Keratinocyte (primary cell): Measurements from ENCODE around the gene ARL3. TPM values are rescaled to one million over a fixed set of nuclear protein-coding genes. Genes with fewer than 3 reads are reported as not detected.
"Not testable (repeated sequence)": the region's sequence is repeated elsewhere in the genome, so short reads cannot be mapped to it uniquely, and the experiment has no call there.

ENCODE experiments used
- DNase-seq: peaks from one replicate; pipeline ENCODE4 v3.0.0-alpha.2; 2011; ENCODE audit warnings: low read depth, missing footprints, low spot score
- FAIRE-seq: peaks from 2 replicates; lab custom pipeline; 2011; peaks lifted over from hg19 to GRCh38; lab: Jason Lieb, UNC
- H2AFZ ChIP-seq: 2 replicates; pipeline ENCODE4 v1.6.0; 2012; ENCODE audit warnings: low read length, control low read depth, inconsistent platforms; ENCODE audit not compliant: control insufficient read depth
- H3K27ac ChIP-seq: 2 replicates; pipeline ENCODE4 v1.5.1; 2011; ENCODE audit warnings: low read length; ENCODE audit not compliant: control insufficient read depth, insufficient read depth
- H3K27me3 ChIP-seq: 3 replicates; pipeline ENCODE4 v1.6.0; 2011; ENCODE audit warnings: low read length; ENCODE audit not compliant: control insufficient read depth, insufficient read depth; ENCODE audit errors: extremely low read depth
- H3K36me3 ChIP-seq, 2 experiments: 2 replicates in 1 of 2; 3 replicates in 1 of 2; pipeline ENCODE4 v1.5.1; 2011; ENCODE audit warnings: low read length in 2 of 2, mild to moderate bottlenecking in 1 of 2; ENCODE audit not compliant: control insufficient read depth in 2 of 2, insufficient read depth in 2 of 2; ENCODE audit errors: extremely low read depth in 1 of 2
- H3K4me1 ChIP-seq: 3 replicates; pipeline ENCODE4 v1.5.1; 2011; ENCODE audit warnings: low read length; ENCODE audit not compliant: control insufficient read depth, insufficient read depth; ENCODE audit errors: extremely low read depth
- H3K4me2 ChIP-seq: 3 replicates; pipeline ENCODE4 v1.6.0; 2011; ENCODE audit warnings: low read depth, low read length; ENCODE audit not compliant: control insufficient read depth, insufficient read depth; ENCODE audit errors: extremely low read depth
- H3K4me3 ChIP-seq, 3 experiments: fragments of 200-600 bp in 1 of 3; sonication (generic) in 1 of 3; 2 replicates in 2 of 3; 3 replicates in 1 of 3; pipeline ENCODE4 v1.5.1; 2011 to 2016; ENCODE audit warnings: low read length in 3 of 3, mild to moderate bottlenecking in 3 of 3, control low read depth in 2 of 3, inconsistent platforms in 1 of 3, low read depth in 1 of 3, mixed read lengths in 1 of 3, mixed run types in 1 of 3, moderate library complexity in 1 of 3; ENCODE audit not compliant: control insufficient read depth in 2 of 3, insufficient read depth in 2 of 3; ENCODE audit errors: extremely low read depth in 1 of 3
- H3K79me2 ChIP-seq: 2 replicates; pipeline ENCODE4 v1.6.0; 2012; ENCODE audit warnings: low read length; ENCODE audit not compliant: control insufficient read depth, insufficient read depth
- H3K9ac ChIP-seq: 3 replicates; pipeline ENCODE4 v1.6.0; 2011; ENCODE audit warnings: low read length; ENCODE audit not compliant: control insufficient read depth, insufficient read depth; ENCODE audit errors: extremely low read depth
- H3K9me1 ChIP-seq: 3 replicates; pipeline ENCODE4 v1.6.0; 2011; ENCODE audit warnings: low read length; ENCODE audit not compliant: control insufficient read depth, insufficient read depth; ENCODE audit errors: extremely low read depth
- H3K9me3 ChIP-seq: 2 replicates; pipeline ENCODE4 v1.5.1; 2012; ENCODE audit warnings: low read depth, low read length; ENCODE audit not compliant: control insufficient read depth
- H4K20me1 ChIP-seq: 3 replicates; pipeline ENCODE4 v1.6.0; 2011; ENCODE audit warnings: low read length; ENCODE audit not compliant: control insufficient read depth, insufficient read depth; ENCODE audit errors: extremely low read depth
- CTCF ChIP-seq, 3 experiments: IDR thresholded peaks in 1 of 3; conservative IDR thresholded peaks in 1 of 3; optimal IDR thresholded peaks in 1 of 3; 2 replicates in 2 of 3; 3 replicates in 1 of 3; pipeline versions ENCODE3 to v1.5.1; 2011; ENCODE audit warnings: low read length in 3 of 3, mild to moderate bottlenecking in 3 of 3, moderate library complexity in 2 of 3, control low read depth in 1 of 3, inconsistent platforms in 1 of 3; ENCODE audit not compliant: insufficient read depth in 2 of 3; ENCODE audit errors: extremely low read depth in 1 of 3
- EZH2 ChIP-seq: IDR thresholded peaks from one replicate; pipeline ENCODE4 v1.6.1; 2012; ENCODE audit warnings: inconsistent platforms, mild to moderate bottlenecking, low read length, moderate library complexity
- dilution Hi-C: fragments of 300-500 bp; cut with MboI; formaldehyde crosslinking; loops from one replicate; pipeline ENCODE4 v1.7.0; 2020; ENCODE audit warnings: low sequenced_read_pairs; ENCODE audit not compliant: extremely low pct_ligation_motif_present
- polyA plus RNA-seq, 5 experiments: library from polyadenylated mRNA; depleted of rRNA in 3 of 5; stranded (reverse) in 3 of 5; stranded (forward) in 1 of 5; unstranded in 1 of 5; fragments of >200 nt; gene quantifications; 1 replicate in 1 of 5; 2 replicates in 3 of 5; 3 replicates in 1 of 5; pipeline versions ENCODE4 v1.2.1 to v1.2.3, GENCODE V29; 2011 to 2012; ENCODE audit warnings: missing spikeins in 2 of 5, low read depth in 1 of 5, low replicate concordance in 1 of 5

ARL3 gene
- polyA plus RNA-seq, 1 donor (not counting 4 experiments of a cell fraction or from before 2014, with no cell fraction given): 10.7 TPM

- H3K27ac ChIP-seq: no peak overlapping the region
- H3K4me3 ChIP-seq: no peak overlapping the region
- TF ChIP-seq CTCF (optimal IDR thresholded peaks at IDR 0.05 in 1 of 3, IDR thresholded peaks at IDR 0.05 in 1 of 3, conservative IDR thresholded peaks at IDR 0.05 in 1 of 3; ENCODE audit: extremely low read depth in 1 of 3, insufficient read depth in 2 of 3, low read length in 3 of 3) (no peak), EZH2 (no peak)
- FAIRE-seq: no peak
- H3K79me2 ChIP-seq: no peaks in the 10 kb centered on the region
- dilution Hi-C loops: no loop called here
- DNase-seq: no peak
- no peaks in the 10 kb centered on the region for H3K9me3 ChIP-seq
- peaks cover 9% of the 10 kb centered on the region for H3K4me1 ChIP-seq
- no peaks in the 10 kb centered on the region for H3K9me1 ChIP-seq
- no peaks in the 10 kb centered on the region for H3K27me3 ChIP-seq
- H2AFZ ChIP-seq: no peak overlapping the region
- H3K9ac ChIP-seq: no peak overlapping the region
- H3K36me3 ChIP-seq: no peaks in the 10 kb centered on the region
- no peak overlapping the region for H3K4me2 ChIP-seq
- H4K20me1 ChIP-seq: no peaks in the 10 kb centered on the region
Observed at GRCh38 chr10:102668326-102669107, 45.7 kb downstream of the ARL3 start.

DNA sequence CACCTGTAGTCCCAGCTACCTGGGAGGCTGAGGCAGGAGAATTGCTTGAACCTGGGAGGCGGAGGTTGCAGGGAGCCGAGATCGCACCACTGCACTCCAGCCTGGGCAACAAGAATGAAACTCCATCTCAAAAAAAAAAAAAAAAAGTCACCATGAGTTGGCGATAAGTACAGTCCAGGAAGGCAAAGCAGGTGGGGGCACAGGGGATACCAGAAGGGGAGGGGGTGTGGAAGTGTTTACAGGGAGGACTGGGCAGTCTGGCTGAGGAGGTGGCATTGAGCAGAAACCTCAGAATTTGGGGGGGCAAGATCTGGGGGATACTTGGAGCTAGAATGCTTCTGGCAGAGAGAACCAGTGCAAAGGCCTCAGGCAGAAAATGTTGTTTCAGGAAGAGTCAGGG lies 46.8 kb downstream of the ARL3 start:
- DNase-seq, H3K9me3 ChIP-seq, dilution Hi-C loops, H3K4me1 ChIP-seq, H2AFZ ChIP-seq, H3K79me2 ChIP-seq, H3K27ac ChIP-seq, H3K9me1 ChIP-seq, H3K36me3 ChIP-seq, H3K4me2 ChIP-seq, H3K4me3 ChIP-seq, H3K9ac ChIP-seq, FAIRE-seq, H3K27me3 ChIP-seq, H4K20me1 ChIP-seq: not testable (repeated sequence)
